OCI-LY1 (cell line): Measurements from ENCODE around the gene TXNRD2.

ENCODE experiments used
- CTCF ChIP-seq: fragments of 200-600 bp; sonication (generic), shearing (Covaris generic); IDR thresholded peaks from 2 replicates; pipeline ENCODE4 v1.5.1; 2017; ENCODE audit warnings: mild to moderate bottlenecking, antibody characterized with exemption, low read length, moderate library complexity, mixed read lengths
- EZH2 ChIP-seq: fragments of 200-600 bp; sonication (generic), shearing (Covaris generic); IDR thresholded peaks from 2 replicates; pipeline ENCODE4 v1.8.0; 2017; ENCODE audit warnings: borderline replicate concordance, mixed run types, mild to moderate bottlenecking, antibody characterized with exemption, low read length, moderate library complexity, mixed read lengths

DNA sequence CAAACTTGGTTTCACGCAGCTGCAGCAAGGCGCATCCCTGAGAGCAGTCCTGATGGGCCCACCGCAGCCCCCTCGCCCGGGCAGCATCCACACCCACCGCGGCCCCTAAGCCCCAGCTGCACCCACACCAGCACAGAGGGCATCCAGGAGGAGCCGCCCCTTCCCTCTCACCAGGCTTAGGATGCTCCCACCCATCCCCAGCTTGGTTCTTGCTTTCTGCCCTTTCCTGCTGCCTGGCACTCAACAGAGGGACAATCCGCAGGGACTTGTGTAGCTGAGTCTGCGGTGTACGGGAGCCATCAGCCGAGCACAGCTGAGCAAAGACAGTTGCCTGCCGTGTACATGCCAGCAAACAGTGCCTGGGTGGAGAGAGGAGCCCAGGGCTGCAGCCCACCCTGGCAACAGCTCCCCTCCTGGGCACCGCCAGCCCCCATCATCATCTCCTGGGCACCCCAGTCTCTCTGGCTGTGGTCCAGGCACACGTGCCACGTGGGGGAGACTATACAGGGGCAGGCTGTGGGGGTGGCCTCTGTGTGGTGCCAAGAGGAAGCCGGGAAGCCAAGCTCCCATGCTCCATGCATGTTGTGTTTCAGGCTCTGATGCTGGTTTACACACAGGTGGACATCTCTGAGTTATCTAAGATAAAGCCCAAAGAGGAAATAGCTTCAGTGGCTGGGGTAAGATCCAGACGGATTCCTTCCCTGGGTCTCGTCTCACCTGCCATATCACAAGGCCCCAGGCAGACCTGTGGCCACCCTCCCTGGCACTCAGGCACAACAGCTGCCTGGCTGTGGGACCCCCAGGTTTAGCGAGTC lies 50.9 kb downstream of the TXNRD2 start:
- no peak for TF ChIP-seq CTCF
- no peak for TF ChIP-seq EZH2
